ENCODE measurements around the gene SPATA2L.
"Not testable (repeated sequence)": the region's sequence is repeated elsewhere in the genome, so short reads cannot be mapped to it uniquely, and the experiment has no call there.

SPATA2L gene

DNA sequence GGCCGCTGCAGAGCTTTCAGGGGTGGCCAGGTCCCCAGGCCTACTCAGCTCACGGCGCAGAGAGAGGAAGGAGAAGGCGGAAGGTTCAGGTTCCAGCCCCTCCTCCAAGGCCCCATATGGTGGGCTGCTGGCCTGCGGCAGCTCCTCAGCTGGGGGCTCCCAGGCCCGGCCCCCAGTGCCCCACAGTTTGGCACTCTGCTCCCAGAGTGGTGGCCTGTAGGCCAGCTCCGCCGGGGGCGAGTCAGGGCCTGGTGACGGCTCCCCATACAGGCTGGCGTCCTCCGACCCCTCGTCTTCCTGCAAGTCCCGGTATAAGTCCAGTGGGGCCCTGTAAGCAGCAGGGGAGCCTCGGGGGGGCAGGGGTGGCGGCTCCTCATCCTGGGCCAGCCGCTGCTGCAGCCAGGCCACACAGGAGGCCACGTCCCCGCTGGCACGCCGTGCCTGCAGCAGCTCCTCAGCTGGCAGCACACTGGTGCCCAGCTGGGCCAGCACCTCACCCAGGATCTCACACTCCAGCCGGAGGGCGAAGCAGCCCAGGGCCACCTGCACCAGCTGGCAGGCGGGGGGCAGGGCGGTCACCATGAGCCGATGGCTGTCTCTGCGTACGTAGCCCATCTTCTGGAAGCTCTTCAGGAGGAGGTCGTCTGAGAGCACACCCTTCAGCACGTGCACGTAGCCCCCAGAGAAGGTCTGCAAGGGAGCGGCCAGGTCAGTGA, 3.7 kb downstream of the SPATA2L start:
- DNase-seq (ENCODE audit: insufficient read length, low spot score) (no peak), FAIRE-seq (no peak)
- TF ChIP-seq CTCF (IDR thresholded peaks at IDR 0.05; ENCODE audit: insufficient read depth, missing control alignments), result no peak

GRCh38 chr16:89697161-89697615, 4.3 kb downstream of the SPATA2L start:
- FAIRE-seq, result no peak

DNA sequence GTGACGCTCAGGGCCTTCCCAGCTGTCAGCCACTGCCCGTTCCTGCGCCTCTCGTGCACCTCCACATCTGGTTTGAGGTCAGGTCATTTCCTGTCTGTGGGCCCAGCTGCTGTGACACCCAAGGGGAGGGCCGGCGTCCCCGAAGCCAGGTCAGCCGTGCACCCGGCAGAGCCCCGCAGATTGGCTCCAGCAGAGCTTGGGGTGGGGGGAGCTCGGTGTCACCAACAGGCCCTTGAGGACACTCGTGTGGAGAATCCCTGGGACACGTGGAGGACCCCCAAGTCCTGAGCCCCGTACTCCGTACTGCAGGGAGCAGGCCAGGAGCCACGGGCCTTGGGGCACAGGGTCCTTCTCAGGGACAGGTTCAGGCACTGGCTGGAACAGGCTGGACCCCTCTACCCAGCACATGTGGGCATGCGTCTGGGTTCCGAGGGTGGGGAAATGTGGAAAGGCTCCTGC, 4.8 kb downstream of the SPATA2L start:
- FAIRE-seq (no peak), DNase-seq (ENCODE audit: insufficient read length, low spot score) (no peak)
- no peak for TF ChIP-seq CTCF (IDR thresholded peaks at IDR 0.05; ENCODE audit: insufficient read depth, missing control alignments)

More at GRCh38 chr16:89697161-89697615, 4.3 kb downstream of the SPATA2L start:
- DNase-seq (ENCODE audit: insufficient read length, low spot score), result no peak
- no peak for TF ChIP-seq CTCF (IDR thresholded peaks at IDR 0.05; ENCODE audit: insufficient read depth, missing control alignments)

- DNase-seq (ENCODE audit: insufficient read length, low spot score) (no peak), FAIRE-seq (no peak)
- TF ChIP-seq CTCF (IDR thresholded peaks at IDR 0.05; ENCODE audit: insufficient read depth, missing control alignments), result no peak
Measured at GRCh38 chr16:89695875-89696669, 5.4 kb downstream of the SPATA2L start.

GRCh38 chr16:89695086-89695874, 6.2 kb downstream of the SPATA2L start:
- DNase-seq (ENCODE audit: insufficient read length, low spot score), result no peak
- no peak for TF ChIP-seq CTCF (IDR thresholded peaks at IDR 0.05; ENCODE audit: insufficient read depth, missing control alignments)
- FAIRE-seq, result no peak

GRCh38 chr16:89694784-89695085, 6.8 kb downstream of the SPATA2L start:
- not testable (repeated sequence) for DNase-seq (ENCODE audit: insufficient read length, low spot score)

More at GRCh38 chr16:89694784-89695085, 6.8 kb downstream of the SPATA2L start:
- not testable (repeated sequence) for FAIRE-seq

Data from D721Med (cell line).